Right atrium auricular region (tissue), 2 donors: ENCODE measurements around the gene UNC5B. TPM values are rescaled to one million over a fixed set of nuclear protein-coding genes. Genes with fewer than 3 reads are reported as not detected.

ENCODE experiments used
- DNase-seq: peaks from one replicate; pipeline ENCODE4 v3.0.0-alpha.2; 2019; ENCODE audit warnings: low spot score
- H3K27ac ChIP-seq, 2 donors: fragments of 200-600 bp; sonication (generic); 1 replicate in 1 of 2; 2 replicates in 1 of 2; pipeline ENCODE4 v1.5.1; 2016 to 2019
- H3K27me3 ChIP-seq, 2 donors: fragments of 200-600 bp; sonication (generic); one replicate each; pipeline versions ENCODE4 v1.5.1 to v1.6.0; 2017 to 2019
- H3K36me3 ChIP-seq: fragments of 200-600 bp; sonication (generic); one replicate; pipeline ENCODE4 v1.5.1; 2016
- H3K4me1 ChIP-seq, 2 donors: fragments of 200-600 bp; sonication (generic); one replicate each; pipeline versions ENCODE4 v1.5.1 to v1.6.0; 2017 to 2019
- H3K4me3 ChIP-seq, 2 donors: fragments of 200-600 bp; sonication (generic); 1 replicate in 1 of 2; 2 replicates in 1 of 2; pipeline ENCODE4 v1.5.1; 2017 to 2019; ENCODE audit warnings: mild to moderate bottlenecking in 1 of 2, moderate library complexity in 1 of 2
- H3K9me3 ChIP-seq, 2 donors: fragments of 200-600 bp; sonication (generic); one replicate each; pipeline ENCODE4 v1.5.1; 2019
- total RNA-seq, 2 donors: library from RNA; depleted of rRNA; stranded (reverse); fragments of >200 nt; gene quantifications; one replicate each; pipeline ENCODE4 v1.1.0, GENCODE V29; 2016
- TF ChIP-seq, protein P1 (sequence below), 2 donors: fragments of 200-600 bp; sonication (generic); IDR thresholded peaks; one replicate each; pipeline ENCODE4 v1.5.1; 2019; ENCODE audit warnings: antibody characterized with exemption in 2 of 2

The UNC5B gene
- total RNA-seq, 2 donors from 2014 or later = 10.9 to 29.2 TPM

GRCh38 chr10:71265201-71265575 is 52.8 kb downstream of the UNC5B start:
- DNase-seq = no peak
- no peak overlapping the region for H3K4me3 ChIP-seq
- no peak overlapping the region for H3K27ac ChIP-seq
- TF ChIP-seq, protein P1, sequence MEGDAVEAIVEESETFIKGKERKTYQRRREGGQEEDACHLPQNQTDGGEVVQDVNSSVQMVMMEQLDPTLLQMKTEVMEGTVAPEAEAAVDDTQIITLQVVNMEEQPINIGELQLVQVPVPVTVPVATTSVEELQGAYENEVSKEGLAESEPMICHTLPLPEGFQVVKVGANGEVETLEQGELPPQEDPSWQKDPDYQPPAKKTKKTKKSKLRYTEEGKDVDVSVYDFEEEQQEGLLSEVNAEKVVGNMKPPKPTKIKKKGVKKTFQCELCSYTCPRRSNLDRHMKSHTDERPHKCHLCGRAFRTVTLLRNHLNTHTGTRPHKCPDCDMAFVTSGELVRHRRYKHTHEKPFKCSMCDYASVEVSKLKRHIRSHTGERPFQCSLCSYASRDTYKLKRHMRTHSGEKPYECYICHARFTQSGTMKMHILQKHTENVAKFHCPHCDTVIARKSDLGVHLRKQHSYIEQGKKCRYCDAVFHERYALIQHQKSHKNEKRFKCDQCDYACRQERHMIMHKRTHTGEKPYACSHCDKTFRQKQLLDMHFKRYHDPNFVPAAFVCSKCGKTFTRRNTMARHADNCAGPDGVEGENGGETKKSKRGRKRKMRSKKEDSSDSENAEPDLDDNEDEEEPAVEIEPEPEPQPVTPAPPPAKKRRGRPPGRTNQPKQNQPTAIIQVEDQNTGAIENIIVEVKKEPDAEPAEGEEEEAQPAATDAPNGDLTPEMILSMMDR (IDR thresholded peaks at IDR 0.05) = no peak
- no peaks in the 10 kb centered on the region for H3K27me3 ChIP-seq
- H3K4me1 ChIP-seq = peaks cover 0 to 96% of the 10 kb centered on the region in 2 donors
- no peaks in the 10 kb centered on the region for H3K9me3 ChIP-seq
- no peaks in the 10 kb centered on the region for H3K36me3 ChIP-seq

- TF ChIP-seq, protein P1 (IDR thresholded peaks at IDR 0.05) = no peak
- H3K9me3 ChIP-seq = no peaks in the 10 kb centered on the region
- H3K27ac ChIP-seq = peak overlapping the region; percentile 1 to 21
- H3K36me3 ChIP-seq = no peaks in the 10 kb centered on the region
- H3K27me3 ChIP-seq = no peaks in the 10 kb centered on the region
- H3K4me3 ChIP-seq = no peak overlapping the region
- no peak for DNase-seq
- peaks cover 0 to 96% of the 10 kb centered on the region in 2 donors for H3K4me1 ChIP-seq
These were observed 53.3 kb downstream of the UNC5B start for GRCh38 chr10:71265618-71266146.

GRCh38 chr10:71266147-71266917 is 54.0 kb downstream of the UNC5B start:
- peak overlapping the region; percentile 1 to 21 for H3K27ac ChIP-seq
- H3K27me3 ChIP-seq = no peaks in the 10 kb centered on the region
- H3K4me1 ChIP-seq = peaks cover 0 to 91% of the 10 kb centered on the region in 2 donors
- TF ChIP-seq, protein P1 (IDR thresholded peaks at IDR 0.05) = no peak
- DNase-seq = peak; percentile 78
- no peak overlapping the region for H3K4me3 ChIP-seq
- no peaks in the 10 kb centered on the region for H3K9me3 ChIP-seq
- no peaks in the 10 kb centered on the region for H3K36me3 ChIP-seq

GRCh38 chr10:71266918-71267442 is 54.6 kb downstream of the UNC5B start:
- H3K27me3 ChIP-seq = no peaks in the 10 kb centered on the region
- no peak overlapping the region for H3K4me3 ChIP-seq
- H3K36me3 ChIP-seq = no peaks in the 10 kb centered on the region
- DNase-seq = no peak
- no peaks in the 10 kb centered on the region for H3K9me3 ChIP-seq
- peak overlapping the region; percentile 21 to 83 for H3K27ac ChIP-seq
- TF ChIP-seq, protein P1 (IDR thresholded peaks at IDR 0.05) = no peak
- peaks cover 0 to 85% of the 10 kb centered on the region in 2 donors for H3K4me1 ChIP-seq

GRCh38 chr10:71267508-71268240 is 55.3 kb downstream of the UNC5B start:
- Histone ChIP-seq H3K27ac (peak overlapping the region; percentile 83 to 88), H3K9me3 (no peaks in the 10 kb centered on the region), H3K36me3 (no peaks in the 10 kb centered on the region), H3K4me1 (peaks cover 0 to 85% of the 10 kb centered on the region in 2 donors), H3K27me3 (no peaks in the 10 kb centered on the region), H3K4me3 (no peak overlapping the region)
- TF ChIP-seq, protein P1 (IDR thresholded peaks at IDR 0.05) = no peak
- no peak for DNase-seq
